GM12891 (cell line): ENCODE measurements around the gene RBM34.

Source experiments
- PAX5 ChIP-seq: IDR thresholded peaks from 2 replicates; pipeline ENCODE4 v1.6.1; 2011; ENCODE audit warnings: low read length, moderate library complexity, mild to moderate bottlenecking; ENCODE audit not compliant: insufficient read depth, severe bottlenecking
- POLR2A ChIP-seq: IDR thresholded peaks from 2 replicates; pipeline ENCODE4 v1.6.1; 2011; ENCODE audit warnings: low read depth, low read length, control low read depth
- POLR2AphosphoS5 ChIP-seq: IDR thresholded peaks from 2 replicates; pipeline ENCODE4 v1.6.1; 2011; ENCODE audit warnings: low read depth, low read length, control low read depth
- SPI1 ChIP-seq: IDR thresholded peaks from 2 replicates; pipeline ENCODE4 v1.6.1; 2011; ENCODE audit warnings: low read depth, low read length, control low read depth
- TAF1 ChIP-seq: IDR thresholded peaks from 2 replicates; pipeline ENCODE4 v1.6.1; 2011; ENCODE audit warnings: low read depth, low read length, control low read depth

DNA sequence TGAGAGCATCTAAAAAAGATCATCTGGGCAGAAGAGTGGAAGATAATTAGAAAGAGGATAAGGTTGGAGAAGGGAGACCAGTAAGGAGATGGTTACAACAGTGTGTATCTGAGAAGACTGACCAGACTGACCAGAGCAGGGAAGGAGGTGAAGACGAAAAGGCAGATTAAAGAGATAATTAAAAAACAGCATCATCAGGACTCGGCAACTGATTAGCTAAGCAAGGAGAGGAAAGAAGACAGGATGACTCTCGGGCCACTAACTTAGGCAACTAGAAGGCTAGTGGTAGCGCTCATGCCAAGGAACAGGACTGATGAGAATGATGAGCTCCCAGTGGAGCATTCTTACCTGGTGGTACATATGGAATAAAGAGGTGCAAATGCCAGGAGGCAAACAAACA lies 3.9 kb downstream of the RBM34 start:
- TF ChIP-seq TAF1 (no peak), POLR2AphosphoS5 (no peak), SPI1 (no peak), POLR2A (no peak; the same call in 1 of the 2 replicates), PAX5 (no peak)
